GM12878 (cell line): ENCODE measurements around the gene FAM193A. TPM values are rescaled to one million over a fixed set of nuclear protein-coding genes. Genes with fewer than 3 reads are reported as not detected.

Experiments used
- ATAC-seq: fragments of 200-7000 bp; cut with Tn5 transposase; 3 replicates; pipeline ENCODE4 v1.9.1; 2020; ENCODE audit warnings: mild to moderate bottlenecking, moderate library complexity
- BruUV-seq: library from RNA; stranded (reverse); fragments of 400-500 nt; replicated peaks from 2 replicates; lab custom pipeline; 2021; lab: Mats Ljungman, UMichigan
- CTCF ChIA-PET: fragments of 300-600 bp; sonication (Branson Sonifier 250); formaldehyde crosslinking; extraction: SDS; loops from one replicate; lab custom pipeline; 2021; ENCODE audit warnings: inconsistent platforms; lab: Yijun Ruan, JAX
- POLR2A ChIA-PET: fragments of 350-600 bp; formaldehyde crosslinking; extraction: SDS; loops from one replicate; lab custom pipeline; 2021; ENCODE audit warnings: inconsistent platforms; lab: Charles Lee
- RAD21 ChIA-PET: fragments of 300-600 bp; sonication (Branson Sonifier 250); formaldehyde crosslinking; loops from one replicate; lab custom pipeline; 2023; ENCODE audit warnings: antibody characterized with exemption; ENCODE audit not compliant: unreplicated experiment; lab: Charles Lee
- SMC1A ChIA-PET: fragments of 300-600 bp; sonication (Branson Sonifier 250); formaldehyde crosslinking; loops from one replicate; lab custom pipeline; 2023; ENCODE audit not compliant: unreplicated experiment, uncharacterized antibody; lab: Charles Lee
- DNase-seq: peaks from one replicate; pipeline ENCODE4 v3.0.0-alpha.2; 2011; ENCODE audit warnings: low read depth, low spot score
- FAIRE-seq: peaks from 3 replicates; lab custom pipeline; 2011; peaks lifted over from hg19 to GRCh38; lab: Jason Lieb, UNC
- H2AFZ ChIP-seq: 2 replicates; pipeline ENCODE4 v1.6.0; 2011; ENCODE audit warnings: low read depth, low read length, control low read depth; ENCODE audit not compliant: control insufficient read depth
- H3K27ac ChIP-seq: 2 replicates; pipeline ENCODE4 v1.5.1; 2011; ENCODE audit warnings: control low read depth; ENCODE audit not compliant: control insufficient read depth, insufficient read depth
- H3K27me3 ChIP-seq, 2 experiments: replicated peaks in 1 of 2; 2 replicates each; pipeline versions ENCODE4 v1.6.0 to v1.6.1; 2011; ENCODE audit warnings: low read length in 1 of 2; ENCODE audit not compliant: control insufficient read depth in 2 of 2, insufficient read depth in 2 of 2
- H3K36me3 ChIP-seq, 2 experiments: 2 replicates each; pipeline ENCODE4 v1.5.1; 2011; ENCODE audit warnings: low read length in 1 of 2; ENCODE audit not compliant: control insufficient read depth in 2 of 2, insufficient read depth in 2 of 2
- H3K4me1 ChIP-seq: 2 replicates; pipeline ENCODE4 v1.6.1; 2011; ENCODE audit warnings: mild to moderate bottlenecking, low read length, moderate library complexity, mixed read lengths; ENCODE audit not compliant: control insufficient read depth, insufficient read depth
- H3K4me2 ChIP-seq: 2 replicates; pipeline ENCODE4 v1.6.0; 2011; ENCODE audit warnings: control low read depth; ENCODE audit not compliant: control insufficient read depth, insufficient read depth
- H3K4me3 ChIP-seq: fragments of 200-600 bp; sonication (generic); 2 replicates; pipeline ENCODE4 v1.5.1; 2016
- H3K79me2 ChIP-seq: 2 replicates; pipeline ENCODE4 v1.6.0; 2011; ENCODE audit warnings: low read length; ENCODE audit not compliant: control insufficient read depth, insufficient read depth
- H3K9ac ChIP-seq: 2 replicates; pipeline ENCODE4 v1.8.0; 2011; ENCODE audit warnings: low read length, control low read depth, mixed read lengths; ENCODE audit not compliant: control insufficient read depth, insufficient read depth
- H3K9me3 ChIP-seq: replicated peaks from 3 replicates; pipeline ENCODE4 v1.5.1; 2011; ENCODE audit warnings: mild to moderate bottlenecking, low read length; ENCODE audit not compliant: control insufficient read depth, insufficient read depth
- H4K20me1 ChIP-seq: 2 replicates; pipeline ENCODE4 v1.6.0; 2011; ENCODE audit not compliant: control insufficient read depth, insufficient read depth
- KLF5 ChIP-seq: fragments of 450-650 bp; IDR thresholded peaks from 2 replicates; pipeline ENCODE4 v1.6.1; 2014; ENCODE audit warnings: mild to moderate bottlenecking; ENCODE audit not compliant: partially characterized antibody
- NFYB ChIP-seq: IDR thresholded peaks from 2 replicates; pipeline ENCODE4 v1.6.1; 2011; ENCODE audit warnings: low read depth, mild to moderate bottlenecking, low read length, improper control_type of control experiment, moderate library complexity; ENCODE audit not compliant: insufficient read depth
- NRF1 ChIP-seq: conservative IDR thresholded peaks from 2 replicates; pipeline ENCODE4 v1.6.1; 2011; ENCODE audit warnings: mild to moderate bottlenecking, low read depth, low read length, improper control_type of control experiment
- RAD51 ChIP-seq: fragments of 450-650 bp; IDR thresholded peaks from 2 replicates; pipeline ENCODE4 v1.6.1; 2016; ENCODE audit warnings: moderate library complexity, mild to moderate bottlenecking, inconsistent platforms
- SMC3 ChIP-seq: IDR thresholded peaks from 2 replicates; pipeline ENCODE4 v1.6.1; 2011; ENCODE audit warnings: low read length, improper control_type of control experiment, borderline replicate concordance
- SPI1 ChIP-seq: IDR thresholded peaks from 2 replicates; pipeline ENCODE4 v1.6.1; 2011; ENCODE audit warnings: low read depth, mild to moderate bottlenecking, low read length, moderate library complexity, borderline replicate concordance; ENCODE audit not compliant: insufficient read depth
- STAT1 ChIP-seq: fragments of 450-650 bp; conservative IDR thresholded peaks from 2 replicates; pipeline ENCODE4 v1.6.1; 2014; ENCODE audit warnings: antibody characterized with exemption, mild to moderate bottlenecking
- TAF1 ChIP-seq: IDR thresholded peaks from 2 replicates; pipeline ENCODE4 v1.6.1; 2011; ENCODE audit warnings: mild to moderate bottlenecking, low read depth, low read length, borderline replicate concordance
- WRNIP1 ChIP-seq: IDR thresholded peaks from 2 replicates; pipeline ENCODE4 v1.6.1; 2011; ENCODE audit warnings: low read depth, low read length, improper control_type of control experiment, borderline replicate concordance
- YY1 ChIP-seq: IDR thresholded peaks from 2 replicates; pipeline ENCODE4 v1.6.1; 2011; ENCODE audit warnings: low read depth, mild to moderate bottlenecking, low read length
- WGBS: methylation state at CpG from one replicate; pipeline ENCODE4 v1.1.6; 2016; ENCODE audit warnings: low lambda C conversion rate; ENCODE audit not compliant: insufficient replicate concordance, insufficient coverage; ENCODE audit errors: missing lambda C conversion rate; 5-methylcytosine and 5-hydroxymethylcytosine counted together
- in situ Hi-C: fragments of 300-500 bp; cut with MboI; formaldehyde crosslinking; loops from 9 replicates; pipeline ENCODE4 v1.14.3; 2018; ENCODE audit warnings: mixed read lengths
- intact Hi-C: fragments of 100-400 bp; cut with micrococcal nuclease; formaldehyde crosslinking; loops from one replicate; pipeline ENCODE4 v1.14.2; 2022; ENCODE audit not compliant: unreplicated experiment
- polyA plus RNA-seq, 11 experiments: library from polyadenylated mRNA; depleted of rRNA in 4 of 11; unstranded in 6 of 11; stranded (reverse) in 5 of 11; fragments of >200 nt; fragmentation: Nextera tagmentation in 4 of 11; fragmentation: Illumina TruSeq in 1 of 11; extraction: Ambion mirVana in 4 of 11; extraction: Trizol in 1 of 11; gene quantifications; 1 replicate in 1 of 11; 2 replicates in 10 of 11; pipeline versions ENCODE4 v1.2.1 to v1.2.3, GENCODE V29; 2011 to 2016; ENCODE audit warnings: inconsistent platforms in 2 of 11, missing spikeins in 2 of 11, low read depth in 1 of 11
- total RNA-seq, 4 experiments: library from RNA; depleted of rRNA in 3 of 4; stranded (reverse); fragments of >200 nt in 3 of 4; fragmentation: Illumina TruSeq in 1 of 4; extraction: Trizol in 1 of 4; gene quantifications; 2 replicates each; pipeline versions ENCODE4 v1.2.1 to v1.2.3, GENCODE V29; 2013 to 2021
- TF ChIP-seq, protein P1 (sequence below): fragments of 450-650 bp; IDR thresholded peaks from 2 replicates; pipeline ENCODE4 v1.6.1; 2017; ENCODE audit warnings: mild to moderate bottlenecking, moderate library complexity
- TF ChIP-seq, protein P2 (sequence below): IDR thresholded peaks from 2 replicates; pipeline ENCODE4 v1.6.1; 2012; ENCODE audit warnings: low read length, inconsistent platforms

The FAM193A gene
- total and polyA plus RNA-seq, 10 of the 15 experiments (the other 5 are each of a cell fraction or from before 2014, with no cell fraction given): 0.52 to 23.3 (median 7.4) TPM

DNA sequence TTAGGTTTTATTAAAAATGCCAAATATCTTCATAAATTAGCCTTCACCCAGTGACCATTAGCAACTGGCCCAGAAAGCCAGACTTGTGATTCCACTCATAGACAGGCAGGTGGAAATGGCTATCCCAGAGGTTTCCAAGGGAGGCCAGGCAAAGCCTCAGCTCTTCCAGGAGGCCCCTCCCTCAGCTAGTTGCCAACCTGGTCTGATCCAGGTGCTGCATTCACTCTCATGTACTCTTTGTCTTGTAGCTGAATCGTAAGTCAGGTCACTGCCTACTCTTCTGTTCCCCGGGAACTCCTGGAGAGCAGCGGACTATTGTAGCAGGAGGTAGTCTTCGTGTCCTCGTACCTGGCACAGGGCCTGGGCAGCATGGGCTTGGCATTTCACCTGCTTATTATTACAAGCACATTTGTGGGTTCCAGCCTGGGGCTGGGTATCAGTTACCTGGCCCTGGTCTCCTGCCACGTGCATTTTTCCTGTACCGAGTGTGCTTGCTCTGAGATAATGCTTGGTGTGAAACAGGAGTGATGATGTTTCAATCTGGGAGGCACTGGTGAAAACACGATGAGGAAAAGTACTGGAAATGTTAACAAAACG lies 101.6 kb downstream of the FAM193A start:
- Histone ChIP-seq H3K79me2 (no peaks in the 10 kb centered on the region), H3K4me3 (no peak overlapping the region), H3K4me2 (no peak overlapping the region), H3K36me3 (peaks cover 13 to 26% of the 10 kb centered on the region in 2 experiments), H3K27ac (no peak overlapping the region), H3K9me3 (no peaks in the 10 kb centered on the region), H2AFZ (no peak overlapping the region), H3K27me3 (no peaks in the 10 kb centered on the region), H3K9ac (no peak overlapping the region), H3K4me1 (no peaks in the 10 kb centered on the region), H4K20me1 (no peaks in the 10 kb centered on the region)
- POLR2A ChIA-PET: no interaction called here
- no peak for TF ChIP-seq NRF1
- WGBS: 96% methylated on average over 9 of the region's 9 CpGs
- SMC1A ChIA-PET: interaction anchor here (0.6 to 1.1 kb wide), 2 partner anchors 11 to 1372 kb away, joined by 3 read pairs; no protein-coding TSS in a partner anchor
- RAD21 ChIA-PET: no interaction called here
- in situ Hi-C loops (no loop called here), intact Hi-C loops (no loop called here)
- DNase-seq (no peak), FAIRE-seq (no peak), ATAC-seq (no peak)
- CTCF ChIA-PET: interaction anchor here (1.5 kb wide), 1 partner anchor 31 kb away, joined by 3 read pairs; no protein-coding TSS in a partner anchor
- no TSS peak for BruUV-seq

DNA sequence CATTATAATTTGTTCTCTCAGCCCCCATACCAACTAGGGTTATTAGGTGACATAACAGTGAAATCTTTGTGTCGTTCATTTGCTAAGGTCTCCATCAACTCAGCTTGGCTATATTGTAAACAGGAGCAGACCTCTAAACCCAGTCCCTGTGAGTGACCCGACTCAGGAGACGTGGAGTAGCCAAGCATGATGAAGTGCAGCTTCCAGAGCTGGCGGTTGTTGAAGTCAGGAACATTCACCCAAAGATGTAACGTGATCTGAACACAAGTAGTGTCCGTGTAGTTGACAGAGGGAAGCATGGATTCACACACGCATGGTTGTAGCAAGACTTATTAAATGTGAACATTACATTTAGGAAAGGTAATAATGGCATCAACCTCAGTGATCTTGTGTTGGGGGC lies 102.3 kb downstream of the FAM193A start:
- no TSS peak for BruUV-seq
- POLR2A ChIA-PET: no interaction called here
- no peak overlapping the region for H2AFZ ChIP-seq
- H3K4me1 ChIP-seq: no peaks in the 10 kb centered on the region
- WGBS: 90% methylated on average over 7 of the region's 7 CpGs
- peaks cover 13 to 26% of the 10 kb centered on the region in 2 experiments for H3K36me3 ChIP-seq
- H3K9me3 ChIP-seq: no peaks in the 10 kb centered on the region
- ATAC-seq (no peak), FAIRE-seq (no peak), DNase-seq (no peak)
- no peak overlapping the region for H3K4me2 ChIP-seq
- in situ Hi-C loops: no loop called here
- intact Hi-C loops: no loop called here
- no peak overlapping the region for H3K27ac ChIP-seq
- no peaks in the 10 kb centered on the region for H3K79me2 ChIP-seq
- RAD21 ChIA-PET: no interaction called here
- SMC1A ChIA-PET: no interaction called here
- no peak overlapping the region for H3K9ac ChIP-seq
- no peak overlapping the region for H3K4me3 ChIP-seq
- no peaks in the 10 kb centered on the region for H4K20me1 ChIP-seq
- no peaks in the 10 kb centered on the region for H3K27me3 ChIP-seq
- CTCF ChIA-PET: no interaction called here
- TF ChIP-seq KLF5 (no peak), RAD51 (no peak), WRNIP1 (no peak), STAT1 (no peak), NFYB (no peak), TAF1 (no peak), SPI1 (no peak), YY1 (no peak), SMC3 (no peak)
- TF ChIP-seq, protein P1, sequence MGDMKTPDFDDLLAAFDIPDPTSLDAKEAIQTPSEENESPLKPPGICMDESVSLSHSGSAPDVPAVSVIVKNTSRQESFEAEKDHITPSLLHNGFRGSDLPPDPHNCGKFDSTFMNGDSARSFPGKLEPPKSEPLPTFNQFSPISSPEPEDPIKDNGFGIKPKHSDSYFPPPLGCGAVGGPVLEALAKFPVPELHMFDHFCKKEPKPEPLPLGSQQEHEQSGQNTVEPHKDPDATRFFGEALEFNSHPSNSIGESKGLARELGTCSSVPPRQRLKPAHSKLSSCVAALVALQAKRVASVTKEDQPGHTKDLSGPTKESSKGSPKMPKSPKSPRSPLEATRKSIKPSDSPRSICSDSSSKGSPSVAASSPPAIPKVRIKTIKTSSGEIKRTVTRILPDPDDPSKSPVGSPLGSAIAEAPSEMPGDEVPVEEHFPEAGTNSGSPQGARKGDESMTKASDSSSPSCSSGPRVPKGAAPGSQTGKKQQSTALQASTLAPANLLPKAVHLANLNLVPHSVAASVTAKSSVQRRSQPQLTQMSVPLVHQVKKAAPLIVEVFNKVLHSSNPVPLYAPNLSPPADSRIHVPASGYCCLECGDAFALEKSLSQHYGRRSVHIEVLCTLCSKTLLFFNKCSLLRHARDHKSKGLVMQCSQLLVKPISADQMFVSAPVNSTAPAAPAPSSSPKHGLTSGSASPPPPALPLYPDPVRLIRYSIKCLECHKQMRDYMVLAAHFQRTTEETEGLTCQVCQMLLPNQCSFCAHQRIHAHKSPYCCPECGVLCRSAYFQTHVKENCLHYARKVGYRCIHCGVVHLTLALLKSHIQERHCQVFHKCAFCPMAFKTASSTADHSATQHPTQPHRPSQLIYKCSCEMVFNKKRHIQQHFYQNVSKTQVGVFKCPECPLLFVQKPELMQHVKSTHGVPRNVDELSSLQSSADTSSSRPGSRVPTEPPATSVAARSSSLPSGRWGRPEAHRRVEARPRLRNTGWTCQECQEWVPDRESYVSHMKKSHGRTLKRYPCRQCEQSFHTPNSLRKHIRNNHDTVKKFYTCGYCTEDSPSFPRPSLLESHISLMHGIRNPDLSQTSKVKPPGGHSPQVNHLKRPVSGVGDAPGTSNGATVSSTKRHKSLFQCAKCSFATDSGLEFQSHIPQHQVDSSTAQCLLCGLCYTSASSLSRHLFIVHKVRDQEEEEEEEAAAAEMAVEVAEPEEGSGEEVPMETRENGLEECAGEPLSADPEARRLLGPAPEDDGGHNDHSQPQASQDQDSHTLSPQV: no peak
- TF ChIP-seq, protein P2, sequence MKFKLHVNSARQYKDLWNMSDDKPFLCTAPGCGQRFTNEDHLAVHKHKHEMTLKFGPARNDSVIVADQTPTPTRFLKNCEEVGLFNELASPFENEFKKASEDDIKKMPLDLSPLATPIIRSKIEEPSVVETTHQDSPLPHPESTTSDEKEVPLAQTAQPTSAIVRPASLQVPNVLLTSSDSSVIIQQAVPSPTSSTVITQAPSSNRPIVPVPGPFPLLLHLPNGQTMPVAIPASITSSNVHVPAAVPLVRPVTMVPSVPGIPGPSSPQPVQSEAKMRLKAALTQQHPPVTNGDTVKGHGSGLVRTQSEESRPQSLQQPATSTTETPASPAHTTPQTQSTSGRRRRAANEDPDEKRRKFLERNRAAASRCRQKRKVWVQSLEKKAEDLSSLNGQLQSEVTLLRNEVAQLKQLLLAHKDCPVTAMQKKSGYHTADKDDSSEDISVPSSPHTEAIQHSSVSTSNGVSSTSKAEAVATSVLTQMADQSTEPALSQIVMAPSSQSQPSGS: no peak
